ENCODE measurements around the gene FBXO2. TPM values are rescaled to one million over a fixed set of nuclear protein-coding genes. Genes with fewer than 3 reads are reported as not detected.

FBXO2 gene
- total and polyA plus RNA-seq, 10 of the 15 experiments (the other 5 are each of a cell fraction or from before 2014, with no cell fraction given) = 0.06 to 0.41 (median 0.18) TPM; not detected in 4

- TF ChIP-seq ZNF687 (IDR thresholded peaks at IDR 0.05) (no peak), ZNF207 (IDR thresholded peaks at IDR 0.05; ENCODE audit: borderline replicate concordance) (no peak), EP300 (IDR thresholded peaks at IDR 0.05; ENCODE audit: borderline replicate concordance in 1 of 2, control insufficient read depth in 1 of 2, low read depth in 2 of 2, low read length in 2 of 2) (no peak)
These were observed 39.1 kb downstream of the FBXO2 start (continued) for GRCh38 chr1:11615090-11615489.

GRCh38 chr1:11613347-11613746 lies 40.9 kb downstream of the FBXO2 start:
- H3K36me3 ChIP-seq (ENCODE audit: control insufficient read depth in 2 of 2, insufficient read depth in 2 of 2, low read length in 1 of 2) = no peaks in the 10 kb centered on the region
- H2AFZ ChIP-seq (ENCODE audit: control insufficient read depth, low read depth, low read length) = no peak overlapping the region
- intact Hi-C loops (cut with micrococcal nuclease; ENCODE audit: unreplicated experiment) = no loop called here
- ChIA-PET SMC1A (ENCODE audit: uncharacterized antibody, unreplicated experiment) (no interaction called here), RAD21 (ENCODE audit: unreplicated experiment) (no interaction called here), POLR2A (no interaction called here), CTCF (no interaction called here)
- H3K27ac ChIP-seq (ENCODE audit: control insufficient read depth, insufficient read depth) = no peak overlapping the region
- FAIRE-seq (no peak), DNase-seq (ENCODE audit: low read depth, low spot score) (no peak), ATAC-seq (no peak)
- no peaks in the 10 kb centered on the region for H4K20me1 ChIP-seq (ENCODE audit: control insufficient read depth, insufficient read depth)
- no peak overlapping the region for H3K4me3 ChIP-seq
- 17% methylated on average over 5 of the region's 5 CpGs for WGBS (ENCODE audit: insufficient coverage, insufficient replicate concordance, low lambda C conversion rate, missing lambda C conversion rate)
- H3K27me3 ChIP-seq (replicated peaks in 1 of 2; ENCODE audit: control insufficient read depth in 2 of 2, insufficient read depth in 2 of 2, low read length in 1 of 2) = no peaks in the 10 kb centered on the region; a peak in 2 of 4 replicates
- TF ChIP-seq CEBPB (IDR thresholded peaks at IDR 0.05; ENCODE audit: borderline replicate concordance in 1 of 2, low read depth in 2 of 2, low read length in 2 of 2) (no peak), NRF1 (conservative IDR thresholded peaks at IDR 0.05; ENCODE audit: low read depth, low read length) (no peak), WRNIP1 (IDR thresholded peaks at IDR 0.05; ENCODE audit: borderline replicate concordance, low read depth, low read length) (no peak)
- H3K4me1 ChIP-seq (ENCODE audit: control insufficient read depth, insufficient read depth, low read length) = no peaks in the 10 kb centered on the region
- BruUV-seq (replicated peaks) = no TSS peak
- H3K79me2 ChIP-seq (ENCODE audit: control insufficient read depth, insufficient read depth, low read length) = no peaks in the 10 kb centered on the region
- in situ Hi-C loops (cut with MboI) = no loop called here
- H3K4me2 ChIP-seq (ENCODE audit: control insufficient read depth, insufficient read depth) = no peak overlapping the region
- H3K9me3 ChIP-seq (replicated peaks; ENCODE audit: control insufficient read depth, insufficient read depth, low read length) = no peaks in the 10 kb centered on the region
- H3K9ac ChIP-seq (ENCODE audit: control insufficient read depth, insufficient read depth, low read length) = no peak overlapping the region

Data from GM12878 (cell line).